H54 (cell line): Measurements from ENCODE around the gene RNF19B.

Source experiments
- DNase-seq: peaks from one replicate; pipeline ENCODE4 v3.0.0; 2011; ENCODE audit warnings: low spot score, mixed read lengths; ENCODE audit not compliant: insufficient read length
- FAIRE-seq: peaks from 3 replicates; lab custom pipeline; 2011; peaks lifted over from hg19 to GRCh38; lab: Jason Lieb, UNC
- POLR2A ChIP-seq: IDR thresholded peaks from 2 replicates; pipeline ENCODE4 v1.6.1; 2011; ENCODE audit warnings: low read depth, mild to moderate bottlenecking, low read length

The RNF19B gene

DNA sequence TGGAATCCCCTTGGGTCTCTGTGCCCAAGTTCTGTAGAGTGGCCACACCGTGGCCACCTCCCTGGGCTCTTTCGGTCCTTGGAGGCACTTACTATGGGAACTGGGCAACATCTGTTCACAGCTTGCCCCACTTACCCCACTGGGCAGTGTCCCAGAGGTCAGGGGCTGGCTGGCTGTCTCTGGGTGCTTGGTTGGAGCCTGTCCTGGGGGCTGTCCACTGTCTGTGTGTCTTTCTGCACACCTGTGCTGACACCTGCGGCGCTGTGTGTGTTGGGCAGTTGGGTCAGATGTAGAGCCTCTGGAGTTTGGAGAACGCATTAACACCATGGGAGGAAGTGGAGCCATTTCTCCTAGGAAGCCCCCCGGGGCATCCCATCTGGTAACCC lies 62.1 kb downstream of the RNF19B start:
- FAIRE-seq = no peak
- no peak for DNase-seq
- no peak for TF ChIP-seq POLR2A

DNA sequence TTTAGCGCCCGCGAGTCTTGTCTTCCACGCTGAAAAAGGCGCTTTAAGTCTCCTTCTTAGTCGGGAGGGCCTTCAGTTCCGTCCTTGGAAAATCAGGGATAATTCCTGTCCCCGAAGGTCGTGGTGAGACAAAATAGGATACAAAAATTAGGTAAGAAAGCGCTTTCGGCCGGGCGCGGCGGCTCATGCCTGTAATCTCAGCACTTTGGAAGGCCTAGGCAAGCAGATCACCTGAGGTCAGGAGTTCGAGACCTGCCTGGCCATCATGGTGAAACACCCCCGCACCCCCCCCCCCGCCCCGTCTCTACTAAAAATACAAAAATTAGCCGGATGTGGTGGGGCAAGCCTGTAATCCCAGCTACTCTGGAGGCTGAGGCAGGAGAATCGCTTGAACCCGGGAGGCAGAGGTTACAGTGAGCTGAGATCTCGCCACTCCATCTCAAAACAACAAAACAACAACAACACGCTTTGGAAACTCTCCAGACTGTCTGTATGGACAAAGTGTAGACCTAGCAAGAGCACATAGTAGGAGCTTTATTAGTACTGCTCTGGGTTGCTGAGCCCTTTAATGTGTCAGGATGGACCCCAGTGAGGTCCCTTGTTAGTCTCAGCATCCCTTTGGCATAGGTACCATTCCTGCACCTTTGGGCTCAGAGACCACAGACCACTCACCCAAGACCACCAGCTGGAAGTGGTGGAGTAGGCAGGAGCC lies 62.6 kb downstream of the RNF19B start:
- DNase-seq (no peak), FAIRE-seq (no peak)
- TF ChIP-seq POLR2A = no peak

DNA sequence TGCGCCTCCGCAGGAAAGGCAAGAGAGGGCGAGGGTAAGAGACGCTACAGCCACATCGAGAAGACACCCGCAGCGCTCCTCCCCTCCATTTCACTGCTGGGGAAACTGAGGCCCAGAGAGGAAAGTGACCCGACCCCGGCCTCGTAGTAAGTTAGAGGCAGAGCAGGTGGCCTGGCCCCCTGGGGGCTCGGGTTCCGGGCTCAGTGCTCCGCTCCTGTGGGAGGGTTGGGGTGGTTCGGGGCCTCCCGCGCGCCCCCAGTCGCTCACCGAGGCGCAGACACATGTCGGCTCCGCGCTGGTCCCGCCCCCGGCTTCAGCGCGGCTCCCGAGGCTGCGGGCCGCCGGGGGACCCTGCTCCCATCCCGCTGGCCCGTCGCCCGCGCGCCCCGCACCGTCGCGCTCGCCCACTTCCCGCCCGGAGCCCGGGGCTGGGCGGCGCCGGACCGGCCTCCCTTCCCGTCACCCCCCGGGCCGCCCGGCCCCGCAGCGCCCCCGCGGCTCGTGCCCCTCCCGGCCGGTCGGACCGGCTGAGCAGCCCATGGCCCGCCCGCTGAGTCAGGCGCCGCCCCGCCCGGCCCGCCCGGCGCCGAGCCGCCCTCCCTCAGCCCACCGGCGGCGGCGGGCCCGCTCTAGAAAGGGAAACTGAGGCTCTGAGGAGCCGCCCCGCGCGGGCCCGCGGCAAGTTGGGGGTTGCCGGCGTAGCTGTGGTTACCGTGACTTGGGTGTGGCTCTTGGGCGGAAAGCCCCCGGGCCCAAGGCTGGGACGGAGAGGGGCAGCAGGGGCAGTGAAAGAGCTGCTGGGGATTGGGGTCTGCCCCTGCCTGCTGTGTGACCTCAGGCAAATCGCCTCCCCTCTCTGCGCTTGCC lies 63.4 kb downstream of the RNF19B start, which contains the start of gene TMEM54:
TMEM54 (minus strand) TSS at position 434 of the 867 bp plus-strand sequence; CDS start at position 283, 151 bp downstream.
- FAIRE-seq (no peak), DNase-seq (no peak)
- TF ChIP-seq POLR2A = peak; percentile 49; the same call in 1 of the 2 replicates

DNA sequence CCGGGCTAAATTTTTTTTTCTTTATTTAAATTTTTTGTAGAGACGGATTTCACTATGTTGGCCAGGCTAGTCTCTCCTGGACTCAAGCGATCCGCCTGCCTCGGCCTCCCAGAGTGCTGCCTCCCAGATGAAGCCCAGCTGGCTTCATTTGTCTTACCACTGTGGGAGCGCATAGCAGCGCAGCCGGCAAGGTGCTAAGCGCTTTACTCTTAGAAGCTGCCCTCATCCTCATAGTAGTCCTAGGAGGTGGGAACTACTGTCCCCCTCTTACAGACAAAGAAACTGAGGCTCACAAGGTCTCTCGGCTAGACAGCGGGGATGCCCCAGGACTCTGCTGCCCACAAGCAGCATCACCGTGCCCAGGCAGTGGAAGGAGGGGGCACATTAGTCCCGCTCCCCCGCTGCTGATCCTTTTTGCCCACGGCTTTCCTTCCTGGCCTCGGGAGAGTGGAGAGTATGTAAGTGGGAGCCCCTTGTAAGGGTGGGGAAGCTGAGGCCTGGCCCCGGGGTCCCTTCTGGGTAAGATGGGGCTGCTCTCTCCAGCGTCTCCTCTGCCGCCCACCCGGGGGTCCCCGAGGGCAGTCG lies 64.1 kb downstream of the RNF19B start:
- DNase-seq = no peak
- no peak for TF ChIP-seq POLR2A
- no peak for FAIRE-seq

DNA sequence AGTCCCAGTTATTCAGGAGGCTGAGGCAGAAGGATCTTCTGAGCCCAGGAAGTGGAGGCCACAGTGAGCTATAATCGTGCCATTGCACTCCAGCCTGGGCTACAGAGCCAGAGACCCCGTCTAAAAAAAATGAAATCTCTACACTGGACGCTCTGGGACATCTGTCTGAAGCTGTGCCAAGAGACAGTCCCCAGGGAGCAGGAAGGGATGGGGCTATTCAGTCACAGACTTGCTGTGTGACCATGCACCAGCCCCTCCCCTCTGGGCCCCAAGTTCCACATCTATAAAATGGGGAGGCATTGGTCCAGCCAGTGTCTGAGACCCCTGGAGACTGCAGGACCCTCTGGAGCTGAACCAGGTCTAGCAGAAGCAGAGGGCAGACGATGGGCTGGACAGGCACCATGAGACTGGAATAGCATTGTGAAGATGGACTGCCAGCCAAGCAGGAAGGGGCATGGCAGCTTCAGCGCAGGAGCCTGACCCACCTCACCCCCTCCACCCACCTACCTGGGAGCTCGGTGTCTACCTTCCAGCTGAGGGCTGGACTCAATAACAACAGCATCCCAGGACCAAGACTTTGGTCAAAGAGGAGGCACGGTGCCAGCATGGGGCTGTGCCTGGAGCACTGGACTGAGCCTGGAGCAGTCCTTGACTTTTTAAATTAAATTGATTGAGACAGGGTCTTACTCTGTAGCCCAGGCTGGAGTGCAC lies 64.9 kb downstream of the RNF19B start:
- no peak for TF ChIP-seq POLR2A
- no peak for FAIRE-seq
- no peak for DNase-seq

DNA sequence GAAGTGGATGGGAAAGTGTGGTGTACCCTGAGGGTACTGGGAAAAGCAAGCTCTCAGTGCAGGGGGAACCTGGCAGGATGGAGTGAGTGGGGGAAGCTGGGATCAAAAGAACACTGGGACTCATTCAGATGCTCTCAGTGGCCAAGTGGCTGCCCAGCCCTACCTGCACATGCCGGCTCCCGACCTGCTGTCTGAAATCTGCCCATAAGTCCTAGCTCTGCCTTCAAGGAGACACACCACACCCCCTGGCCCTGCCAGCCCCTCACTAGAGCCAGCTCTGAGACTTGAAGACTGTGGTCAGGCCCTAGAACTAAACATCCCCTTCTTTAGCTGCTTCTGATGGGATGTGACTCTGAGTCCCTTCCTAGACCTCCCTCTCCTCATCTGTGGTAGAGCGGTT lies 65.7 kb downstream of the RNF19B start:
- no peak for FAIRE-seq
- no peak for DNase-seq

DNA sequence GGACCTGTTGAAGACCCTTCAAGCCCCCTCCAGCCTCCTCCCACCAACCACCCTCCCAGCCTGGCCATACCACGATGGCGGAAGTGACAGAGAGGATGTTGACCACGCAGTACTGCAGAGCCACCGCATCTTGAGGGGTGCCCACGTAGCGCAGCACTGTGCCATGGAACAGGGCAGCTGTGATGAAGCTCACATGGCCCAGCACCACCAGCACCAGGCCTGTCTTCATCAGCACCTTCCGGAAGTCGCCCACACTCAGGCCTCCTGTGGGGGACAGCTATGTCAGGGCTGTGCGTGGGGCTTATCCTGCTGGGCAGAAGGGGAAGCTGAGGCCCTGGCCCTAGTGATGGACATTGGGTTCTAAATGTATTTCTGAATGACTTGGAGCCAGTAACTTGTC lies 66.6 kb downstream of the RNF19B start:
- TF ChIP-seq POLR2A = no peak
- DNase-seq (no peak), FAIRE-seq (no peak)

More for the DNA sequence above, 65.7 kb downstream of the RNF19B start:
- no peak for TF ChIP-seq POLR2A

DNA sequence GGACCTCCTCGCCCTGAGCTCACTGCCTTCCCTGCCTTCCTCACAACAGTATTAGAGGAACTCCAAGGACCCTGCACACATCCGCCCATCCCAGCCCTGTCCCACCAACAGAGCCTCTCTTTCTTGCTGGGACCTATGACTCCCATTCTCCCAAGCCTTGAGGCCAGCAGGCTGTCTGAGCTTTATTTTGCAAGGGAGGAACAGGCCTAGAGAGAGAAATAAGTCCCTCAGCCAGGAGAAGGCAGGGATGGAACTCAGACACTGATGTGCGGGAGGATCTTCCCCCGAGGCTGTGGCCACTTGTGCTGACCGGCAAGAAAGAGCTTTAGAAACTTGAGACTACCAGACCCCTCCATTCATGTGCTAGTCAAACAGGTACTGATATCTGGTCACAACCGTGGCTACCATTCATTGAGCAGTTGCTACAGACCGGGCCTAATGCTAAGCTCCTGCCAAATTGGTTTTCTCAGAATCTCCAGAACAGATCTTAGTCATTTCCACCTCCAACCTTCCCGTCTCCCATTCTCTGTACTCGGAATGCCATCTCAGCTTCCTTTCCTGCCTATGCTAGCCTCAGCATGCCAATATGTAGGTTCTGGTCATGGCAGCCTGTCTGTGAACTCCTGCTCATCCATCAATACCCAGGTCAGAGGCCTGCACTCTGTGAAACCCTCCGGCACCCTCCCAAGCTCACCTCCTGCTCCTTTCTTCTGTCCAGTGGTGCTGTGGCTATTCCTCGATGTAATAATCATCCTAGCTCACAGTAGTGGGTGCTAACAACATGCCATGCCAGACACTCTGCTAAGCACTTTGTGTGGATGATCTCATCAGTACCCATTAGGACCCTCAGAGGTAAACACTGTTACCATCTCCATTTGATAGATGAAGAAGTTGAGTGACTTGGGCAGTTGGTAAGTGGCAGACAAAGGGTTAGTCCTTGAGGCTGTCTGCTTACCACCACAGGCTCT lies 67.2 kb downstream of the RNF19B start:
- DNase-seq (no peak), FAIRE-seq (no peak)
- TF ChIP-seq POLR2A = no peak

DNA sequence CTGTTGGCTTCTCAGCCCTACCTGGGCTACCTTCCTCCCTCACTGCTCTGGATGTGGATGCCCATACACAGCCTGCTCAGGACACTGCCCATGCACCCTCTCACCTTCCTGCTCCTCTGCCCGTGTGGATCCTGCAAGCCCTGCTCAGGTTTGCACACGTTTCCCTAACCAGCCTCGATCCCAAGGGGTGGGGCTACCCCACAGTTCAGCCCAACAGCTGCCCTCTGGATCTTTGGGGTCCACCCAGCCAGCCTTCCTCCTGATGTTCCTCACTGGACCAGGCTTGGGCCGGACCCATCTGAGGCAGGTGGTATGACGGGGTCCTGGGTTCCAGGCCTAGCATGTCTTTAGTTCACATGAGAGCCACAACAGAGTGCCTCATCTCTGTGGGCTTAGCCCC lies 68.2 kb downstream of the RNF19B start:
- no peak for TF ChIP-seq POLR2A
- DNase-seq (no peak), FAIRE-seq (no peak)

DNA sequence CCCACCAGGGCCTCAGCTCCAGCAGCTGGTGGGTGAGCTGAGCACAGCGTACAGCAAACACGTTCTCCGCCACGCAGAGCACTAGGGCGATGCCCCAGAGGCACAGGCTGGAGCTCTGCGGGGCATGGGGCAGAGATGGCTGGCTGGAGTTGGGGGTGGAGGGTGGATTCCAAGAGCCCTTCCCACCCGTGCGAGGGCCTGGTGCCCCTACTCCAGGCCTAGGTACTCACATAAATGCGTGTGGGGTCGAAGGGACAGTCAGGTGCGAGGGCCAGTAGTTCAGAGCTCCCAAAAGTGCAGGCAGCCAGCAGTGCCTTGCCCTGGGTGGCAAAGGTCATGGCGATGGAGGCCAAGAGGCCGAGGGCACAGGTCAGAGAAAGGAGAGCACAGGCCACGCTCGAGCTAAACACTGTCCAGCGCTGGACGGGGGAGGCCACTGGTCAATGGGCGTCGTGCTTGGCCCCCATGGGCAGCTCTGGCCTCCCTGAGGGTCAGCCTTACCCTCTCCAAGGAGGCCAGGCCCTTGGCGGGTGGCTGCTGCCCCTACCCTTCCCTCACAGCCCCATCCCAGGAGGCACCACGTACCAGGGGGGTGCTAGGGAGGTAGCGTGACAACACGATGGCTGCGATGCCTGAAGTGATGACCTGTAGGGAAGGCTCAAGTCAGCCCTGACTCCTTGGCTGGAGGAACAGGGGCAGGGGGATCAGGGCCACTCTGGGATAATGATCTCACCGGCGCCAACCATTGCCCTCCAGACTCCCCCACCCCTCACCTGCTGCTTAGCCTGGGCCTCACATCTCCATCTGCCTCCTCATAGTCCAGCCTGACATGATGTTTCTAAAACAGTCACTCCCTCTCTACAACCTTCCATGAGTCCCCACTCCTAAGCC lies 69.0 kb downstream of the RNF19B start:
- TF ChIP-seq POLR2A = no peak
- DNase-seq (no peak), FAIRE-seq (no peak)

DNA sequence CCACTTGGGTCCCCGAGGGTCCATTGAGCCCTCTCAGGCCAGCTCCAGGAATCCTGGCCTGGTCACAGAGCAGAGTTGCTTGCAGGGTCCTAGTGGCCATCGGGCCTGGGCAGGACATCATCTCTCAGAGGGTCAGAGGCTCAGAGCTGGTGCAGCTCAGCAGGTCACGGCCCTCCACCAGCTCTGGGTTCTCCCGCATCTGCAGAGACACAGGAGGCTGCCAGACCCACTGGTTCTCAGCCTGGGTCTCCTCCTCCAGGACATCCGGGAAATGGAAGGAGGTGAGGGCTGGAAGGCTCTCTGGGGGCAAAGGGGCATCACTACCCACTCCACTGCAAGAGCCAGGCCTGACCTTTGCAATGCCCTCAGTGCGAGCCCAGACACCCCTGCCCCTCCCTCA lies 69.9 kb downstream of the RNF19B start:
- TF ChIP-seq POLR2A = no peak
- FAIRE-seq (no peak), DNase-seq (no peak)
